ENCODE measurements around the gene CYP3A7. TPM values are rescaled to one million over a fixed set of nuclear protein-coding genes. Genes with fewer than 3 reads are reported as not detected.

The CYP3A7 gene
- total and polyA plus RNA-seq, 2 of the 13 experiments (the other 11 are each of a cell fraction or from before 2014, with no cell fraction given) = 5.8 to 6.4 TPM

- TF ChIP-seq ZNF318 (CRISPR knock-in tag; IDR thresholded peaks at IDR 0.05) = no peak
- no peak for TF ChIP-seq HDAC6 (IDR thresholded peaks at IDR 0.05; ENCODE audit: low read depth, low read length)
- peak in 1 of 2 experiments; percentile 48; a peak in 1 of 4 replicates for TF ChIP-seq ATF4 (CRISPR knock-in tag; IDR thresholded peaks at IDR 0.05)
These were observed 5.3 kb downstream of the CYP3A7 start (continued) for GRCh38 chr7:99729486-99730237.
